Spleen (tissue), 11 donors: ENCODE results near the gene MAP4K4. TPM values are rescaled to one million over a fixed set of nuclear protein-coding genes. Genes with fewer than 3 reads are reported as not detected.

Experiments
- DNase-seq: peaks from one replicate; pipeline ENCODE4 v3.0.0-alpha.2; 2020
- H3K27ac ChIP-seq, 8 donors: fragments of 200-600 bp; sonication (generic) in 7 of 8; 1 replicate in 4 of 8; 2 replicates in 4 of 8; pipeline versions ENCODE4 v1.5.0 to v1.8.0; 2016 to 2021; ENCODE audit warnings: inconsistent platforms in 4 of 8, mild to moderate bottlenecking in 4 of 8, moderate library complexity in 1 of 8
- H3K27me3 ChIP-seq, 7 donors: fragments of 200-600 bp; sonication (generic) in 6 of 7; replicated peaks in 1 of 7; 1 replicate in 4 of 7; 2 replicates in 3 of 7; pipeline versions ENCODE4 v1.5.0 to v1.8.0; 2016 to 2021; ENCODE audit warnings: inconsistent platforms in 3 of 7, mild to moderate bottlenecking in 1 of 7
- H3K36me3 ChIP-seq, 6 donors: fragments of 200-600 bp; sonication (generic) in 5 of 6; 1 replicate in 4 of 6; 2 replicates in 2 of 6; pipeline versions ENCODE4 v1.5.0 to v1.8.0; 2016 to 2021; ENCODE audit warnings: inconsistent platforms in 2 of 6
- H3K4me1 ChIP-seq, 6 donors: fragments of 200-600 bp; sonication (generic) in 5 of 6; 1 replicate in 3 of 6; 2 replicates in 3 of 6; pipeline versions ENCODE4 v1.5.0 to v1.8.0; 2016 to 2021; ENCODE audit warnings: inconsistent platforms in 3 of 6
- H3K4me3 ChIP-seq, 8 donors: fragments of 200-600 bp; sonication (generic) in 7 of 8; 1 replicate in 4 of 8; 2 replicates in 4 of 8; pipeline versions ENCODE4 v1.5.0 to v1.8.0; 2016 to 2021; ENCODE audit warnings: inconsistent platforms in 4 of 8, mild to moderate bottlenecking in 4 of 8, moderate library complexity in 2 of 8
- H3K9me3 ChIP-seq, 8 donors: fragments of 200-600 bp; sonication (generic) in 7 of 8; 1 replicate in 4 of 8; 2 replicates in 4 of 8; pipeline versions ENCODE4 v1.5.0 to v1.8.0; 2016 to 2021; ENCODE audit warnings: inconsistent platforms in 4 of 8
- POLR2A ChIP-seq, 3 donors: fragments of 450-650 bp; IDR thresholded peaks; one replicate each; pipeline ENCODE4 v1.5.1; 2017; ENCODE audit warnings: antibody characterized with exemption in 3 of 3, mild to moderate bottlenecking in 1 of 3
- POLR2AphosphoS5 ChIP-seq, 3 donors: sonication (generic); formaldehyde crosslinking; IDR thresholded peaks; one replicate each; pipeline ENCODE4 v1.5.1; 2017; ENCODE audit warnings: antibody characterized with exemption in 3 of 3
- WGBS, 5 donors: extraction: QIAGEN DNeasy Blood & Tissue Kit in 3 of 5; methylation state at CpG; one replicate each; pipeline versions ENCODE4 v1.1.5 to v1.1.7; 2013 to 2018; 5-methylcytosine and 5-hydroxymethylcytosine counted together
- intact Hi-C: fragments of 100-400 bp; cut with DNase I; formaldehyde crosslinking; loops from one replicate; pipeline ENCODE4 v1.15.0; 2023; ENCODE audit warnings: low total_unique reads
- polyA plus RNA-seq, 3 donors: library from polyadenylated mRNA; stranded (reverse); fragments of 200-250 nt; gene quantifications; one replicate each; pipeline ENCODE4 v1.2.1, GENCODE V29; 2013
- total RNA-seq, 7 donors: library from RNA; depleted of rRNA in 3 of 7; stranded (reverse); fragments of >200 nt in 3 of 7; fragmentation: NEBNext Ultra II Directional in 4 of 7; extraction: Animal tissue kit (Norgen Biotek cat#: 25700) in 4 of 7; gene quantifications; one replicate each; pipeline versions ENCODE4 v1.1.0 to v1.2.1, GENCODE V29; 2016 to 2021
- TF ChIP-seq, protein P1 (sequence below), 11 experiments: fragments of 200-600 bp in 7 of 11; fragments of 450-650 bp in 4 of 11; sonication (generic) in 4 of 11; IDR thresholded peaks in 8 of 11; conservative IDR thresholded peaks in 3 of 11; 1 replicate in 7 of 11; 2 replicates in 4 of 11; pipeline versions ENCODE4 v1.4.0 to v1.8.0; 2016 to 2021; ENCODE audit warnings: antibody characterized with exemption in 11 of 11, inconsistent platforms in 4 of 11, mild to moderate bottlenecking in 1 of 11
- donor health status: healthy with polysubstance abuse.
- donor health status: DM: no; HTN: no; CAD: no; lungs with moderate emphysema.
- donor health status: DM: no; HTN: no; CAD: no.
- donor health status: Bipolar disorder and iron deficiency.
- donor health status: healthy.
- donor health status: DM: no; HTN: no; CAD: no.
- donor health status: DM: yes; HTN: yes; CAD: no.

MAP4K4 gene
- total and polyA plus RNA-seq, 10 donors, result 16.7 to 108 (median 71.7) TPM

DNA sequence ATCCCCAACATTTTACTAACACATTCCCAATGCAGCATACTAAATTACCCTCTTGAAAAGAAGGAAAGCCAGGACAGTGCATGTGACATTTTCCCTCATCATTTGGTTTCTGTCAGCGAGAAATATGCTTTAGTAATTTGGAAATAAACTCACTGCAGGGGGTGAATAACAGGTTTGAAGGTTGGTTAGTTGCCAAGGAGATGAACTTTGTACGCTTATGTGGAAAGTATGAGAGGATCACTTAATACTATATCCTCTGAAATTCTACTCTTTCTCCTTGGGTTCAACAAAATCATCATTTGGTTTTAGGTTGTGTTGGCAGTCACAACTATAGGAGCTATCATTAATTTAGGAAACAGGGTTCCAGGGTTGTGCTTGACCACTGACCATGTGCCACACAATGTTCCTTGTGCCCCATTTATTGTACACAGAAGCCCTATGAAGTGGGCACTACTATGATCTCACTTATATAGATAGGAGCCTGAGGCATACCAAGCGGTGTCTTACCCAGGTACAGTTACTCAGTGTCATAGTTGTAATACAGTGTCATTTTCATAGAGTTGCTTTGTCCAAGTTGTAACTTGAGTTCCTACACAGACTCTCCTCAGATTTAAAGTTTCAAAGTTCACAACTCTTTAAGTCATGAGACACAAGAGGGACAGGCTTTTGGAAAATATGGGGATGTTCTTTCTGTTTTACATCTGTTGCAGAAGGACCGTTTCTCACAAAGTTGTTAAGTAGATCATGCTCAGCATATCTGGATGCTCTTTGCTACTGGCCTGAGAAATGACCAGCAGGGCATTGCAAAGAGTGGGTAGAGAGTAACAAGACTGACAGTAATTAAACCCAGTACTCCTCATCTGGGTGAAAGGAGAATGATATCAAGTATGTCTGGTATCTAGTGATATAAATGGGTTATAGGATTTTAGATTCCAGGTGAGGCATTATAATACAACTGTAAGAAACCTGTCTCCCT is 91.8 kb downstream of the MAP4K4 start:
- Histone ChIP-seq H3K4me1 (peaks cover 0 to 64% (median 10%) of the 10 kb centered on the region in 6 donors), H3K4me3 (no peak overlapping the region), H3K36me3 (peaks cover 0 to 15% (median 8%) of the 10 kb centered on the region in 6 donors), H3K9me3 (no peaks in the 10 kb centered on the region), H3K27ac (no peak overlapping the region), H3K27me3 (no peaks in the 10 kb centered on the region)
- WGBS, 5 donors, result 85 to 92% (median 89%) methylated on average over 4 of the region's 4 CpGs
- intact Hi-C loops, result no loop called here
- TF ChIP-seq POLR2AphosphoS5 (IDR thresholded peaks at IDR 0.05) (no peak), POLR2A (IDR thresholded peaks at IDR 0.05) (no peak)
- TF ChIP-seq, protein P1, sequence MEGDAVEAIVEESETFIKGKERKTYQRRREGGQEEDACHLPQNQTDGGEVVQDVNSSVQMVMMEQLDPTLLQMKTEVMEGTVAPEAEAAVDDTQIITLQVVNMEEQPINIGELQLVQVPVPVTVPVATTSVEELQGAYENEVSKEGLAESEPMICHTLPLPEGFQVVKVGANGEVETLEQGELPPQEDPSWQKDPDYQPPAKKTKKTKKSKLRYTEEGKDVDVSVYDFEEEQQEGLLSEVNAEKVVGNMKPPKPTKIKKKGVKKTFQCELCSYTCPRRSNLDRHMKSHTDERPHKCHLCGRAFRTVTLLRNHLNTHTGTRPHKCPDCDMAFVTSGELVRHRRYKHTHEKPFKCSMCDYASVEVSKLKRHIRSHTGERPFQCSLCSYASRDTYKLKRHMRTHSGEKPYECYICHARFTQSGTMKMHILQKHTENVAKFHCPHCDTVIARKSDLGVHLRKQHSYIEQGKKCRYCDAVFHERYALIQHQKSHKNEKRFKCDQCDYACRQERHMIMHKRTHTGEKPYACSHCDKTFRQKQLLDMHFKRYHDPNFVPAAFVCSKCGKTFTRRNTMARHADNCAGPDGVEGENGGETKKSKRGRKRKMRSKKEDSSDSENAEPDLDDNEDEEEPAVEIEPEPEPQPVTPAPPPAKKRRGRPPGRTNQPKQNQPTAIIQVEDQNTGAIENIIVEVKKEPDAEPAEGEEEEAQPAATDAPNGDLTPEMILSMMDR (IDR thresholded peaks at IDR 0.05 in 8 of 11, conservative IDR thresholded peaks at IDR 0.05 in 3 of 11), result no peak
- DNase-seq, result no peak

DNA sequence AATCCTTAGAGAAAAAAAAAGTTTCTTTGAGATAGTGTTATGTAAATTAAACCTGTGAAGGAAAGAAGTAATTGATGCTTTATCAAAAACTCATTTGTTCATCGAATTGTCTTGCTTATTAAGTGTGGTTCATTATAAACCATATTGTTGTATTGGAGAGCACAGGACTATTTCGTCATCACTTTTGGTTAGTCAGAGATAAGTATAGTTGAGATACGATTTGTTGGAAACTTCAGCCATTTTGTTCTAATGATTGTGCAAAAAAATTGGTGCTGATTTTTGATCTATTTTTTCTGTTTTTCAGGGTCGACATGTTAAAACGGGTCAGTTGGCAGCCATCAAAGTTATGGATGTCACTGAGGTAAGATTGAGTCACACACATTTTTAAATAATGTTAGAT is 92.9 kb downstream of the MAP4K4 start:
- peaks cover 0 to 15% (median 8%) of the 10 kb centered on the region in 6 donors for H3K36me3 ChIP-seq
- WGBS, 5 donors, result 85 to 91% (median 89%) methylated on average over 5 of the region's 5 CpGs
- H3K27ac ChIP-seq, result peak overlapping the region in 2 of 8 donors; percentile 1 to 2
- no peaks in the 10 kb centered on the region for H3K9me3 ChIP-seq
- intact Hi-C loops, result no loop called here
- TF ChIP-seq POLR2A (IDR thresholded peaks at IDR 0.05) (no peak), POLR2AphosphoS5 (IDR thresholded peaks at IDR 0.05) (no peak)
- TF ChIP-seq, protein P1 (IDR thresholded peaks at IDR 0.05 in 8 of 11, conservative IDR thresholded peaks at IDR 0.05 in 3 of 11), result no peak
- no peak overlapping the region for H3K4me3 ChIP-seq
- H3K4me1 ChIP-seq, result peaks cover 0 to 68% (median 10%) of the 10 kb centered on the region in 6 donors
- H3K27me3 ChIP-seq, result no peaks in the 10 kb centered on the region
- no peak for DNase-seq

DNA sequence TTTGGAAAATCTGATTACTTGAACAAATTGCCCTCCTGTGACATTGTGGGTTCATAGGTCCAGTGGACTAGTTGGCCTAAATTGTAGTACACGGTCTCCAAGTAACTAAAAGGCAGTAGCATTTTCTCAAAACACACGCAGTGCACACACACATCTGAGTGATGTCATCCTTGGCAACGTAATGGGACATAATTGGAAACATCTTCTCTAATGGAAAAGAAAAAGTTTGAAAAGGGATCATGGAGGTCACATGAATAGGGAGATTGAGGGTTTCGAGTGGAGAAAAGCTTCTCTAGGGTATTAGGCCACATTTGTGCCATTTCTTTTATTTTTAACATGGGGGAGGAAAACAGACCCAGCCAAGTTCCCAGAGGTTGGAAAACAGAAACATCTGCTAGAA is 93.3 kb downstream of the MAP4K4 start:
- intact Hi-C loops, result no loop called here
- no peak for DNase-seq
- TF ChIP-seq POLR2A (IDR thresholded peaks at IDR 0.05) (no peak), POLR2AphosphoS5 (IDR thresholded peaks at IDR 0.05) (no peak)
- TF ChIP-seq, protein P1 (IDR thresholded peaks at IDR 0.05 in 8 of 11, conservative IDR thresholded peaks at IDR 0.05 in 3 of 11), result no peak
- H3K4me1 ChIP-seq, result peaks cover 0 to 69% (median 10%) of the 10 kb centered on the region in 6 donors
- 73 to 87% (median 86%) methylated on average over 4 of the region's 4 CpGs for WGBS, 5 donors
- H3K36me3 ChIP-seq, result peaks cover 0 to 15% (median 8%) of the 10 kb centered on the region in 6 donors
- H3K27me3 ChIP-seq, result no peaks in the 10 kb centered on the region
- peak overlapping the region in 2 of 8 donors; percentile 1 to 2 for H3K27ac ChIP-seq
- H3K4me3 ChIP-seq, result no peak overlapping the region
- no peaks in the 10 kb centered on the region for H3K9me3 ChIP-seq

DNA sequence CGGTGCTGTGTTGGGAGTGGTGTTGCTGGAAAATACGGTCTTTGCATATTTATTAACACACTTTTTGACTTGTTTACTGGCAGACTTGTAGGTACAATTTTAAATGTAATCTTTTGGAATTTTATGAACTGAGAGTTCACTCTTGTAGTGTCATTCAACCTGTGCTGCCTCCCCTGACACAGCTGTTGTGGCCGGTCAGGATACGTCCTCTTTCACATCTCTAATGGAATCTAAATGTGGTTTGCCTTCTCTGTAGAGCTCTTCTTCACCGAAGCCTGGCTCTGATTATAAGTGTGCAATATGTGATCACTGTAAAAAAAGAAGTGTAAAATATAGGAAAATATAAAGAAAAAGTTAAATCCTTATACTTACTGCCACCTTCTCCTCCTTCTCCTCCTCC is 94.7 kb downstream of the MAP4K4 start:
- no peak for TF ChIP-seq POLR2A (IDR thresholded peaks at IDR 0.05)
- TF ChIP-seq, protein P1 (IDR thresholded peaks at IDR 0.05 in 8 of 11, conservative IDR thresholded peaks at IDR 0.05 in 3 of 11), result no peak
- TF ChIP-seq POLR2AphosphoS5 (IDR thresholded peaks at IDR 0.05), result no peak
- no peak overlapping the region for H3K4me3 ChIP-seq
- H3K36me3 ChIP-seq, result peaks cover 0 to 15% (median 8%) of the 10 kb centered on the region in 6 donors
- H3K4me1 ChIP-seq, result peaks cover 0 to 72% (median 15%) of the 10 kb centered on the region in 6 donors
- no peaks in the 10 kb centered on the region for H3K9me3 ChIP-seq
- no peak for DNase-seq
- 78 to 87% (median 82%) methylated on average over 5 of the region's 5 CpGs for WGBS, 5 donors
- no peak overlapping the region for H3K27ac ChIP-seq
- intact Hi-C loops, result no loop called here
- H3K27me3 ChIP-seq, result no peaks in the 10 kb centered on the region
